IMR-90 (cell line): Measurements from ENCODE around the gene CEP20. TPM values are rescaled to one million over a fixed set of nuclear protein-coding genes. Genes with fewer than 3 reads are reported as not detected.

ENCODE experiments used
- ATAC-seq: fragments of 200-7000 bp; cut with Tn5 transposase; 2 replicates; pipeline ENCODE4 v1.9.1; 2020; ENCODE audit warnings: low read depth, mild to moderate bottlenecking, moderate library complexity
- BruUV-seq: library from RNA; stranded (reverse); fragments of 400-500 nt; replicated peaks from 2 replicates; lab custom pipeline; 2021; lab: Mats Ljungman, UMichigan
- CTCF ChIA-PET: fragments of 300-600 bp; formaldehyde crosslinking; extraction: SDS; loops from one replicate; lab custom pipeline; 2021; ENCODE audit warnings: antibody characterized with exemption; lab: Yijun Ruan, JAX
- POLR2A ChIA-PET: fragments of 300-600 bp; sonication (Branson Sonifier 250); formaldehyde crosslinking; loops from one replicate; lab custom pipeline; 2022; ENCODE audit warnings: antibody characterized with exemption; ENCODE audit not compliant: unreplicated experiment; lab: Charles Lee
- DNase-seq: peaks from one replicate; pipeline ENCODE4 v3.0.0; 2013
- H2AFZ ChIP-seq: replicated peaks from 2 replicates; pipeline ENCODE3; 2013; ENCODE audit warnings: low read length, mild to moderate bottlenecking; ENCODE audit not compliant: poor library complexity
- H2AK5ac ChIP-seq: 2 replicates; pipeline ENCODE4 v1.6.1; 2013; ENCODE audit warnings: low read depth, low read length, inconsistent platforms
- H2AK9ac ChIP-seq: replicated peaks from 2 replicates; pipeline ENCODE3; 2013; ENCODE audit warnings: mild to moderate bottlenecking, low read depth, low read length, moderate library complexity; ENCODE audit not compliant: poor library complexity
- H2BK120ac ChIP-seq: 2 replicates; pipeline ENCODE4 v1.6.1; 2013; ENCODE audit warnings: low read depth, low read length, inconsistent platforms
- H2BK15ac ChIP-seq: 3 replicates; pipeline ENCODE4 v1.6.1; 2013; ENCODE audit warnings: low read depth, low read length, inconsistent platforms
- H2BK20ac ChIP-seq: 2 replicates; pipeline ENCODE4 v1.6.1; 2013; ENCODE audit warnings: low read depth, mild to moderate bottlenecking, inconsistent platforms, low read length, moderate library complexity
- H2BK5ac ChIP-seq: 2 replicates; pipeline ENCODE4 v1.6.1; 2013; ENCODE audit warnings: mild to moderate bottlenecking, low read depth, low read length, inconsistent platforms; ENCODE audit not compliant: poor library complexity, severe bottlenecking
- H3K14ac ChIP-seq: replicated peaks from 2 replicates; pipeline ENCODE4 v1.6.1; 2013; ENCODE audit warnings: low read depth, low read length, inconsistent platforms
- H3K18ac ChIP-seq: 2 replicates; pipeline ENCODE4 v1.6.1; 2013; ENCODE audit warnings: low read depth, low read length, control low read depth
- H3K23ac ChIP-seq: 2 replicates; pipeline ENCODE4 v1.6.1; 2013; ENCODE audit warnings: low read depth, low read length, inconsistent platforms
- H3K27ac ChIP-seq: 2 replicates; pipeline ENCODE4 v1.5.1; 2013; ENCODE audit warnings: mild to moderate bottlenecking, control low read depth, low read length; ENCODE audit not compliant: insufficient read depth
- H3K27me3 ChIP-seq: 2 replicates; pipeline ENCODE4 v1.6.1; 2013; ENCODE audit warnings: low read length; ENCODE audit not compliant: control insufficient read depth, insufficient read depth
- H3K36me3 ChIP-seq: 2 replicates; pipeline ENCODE4 v1.6.1; 2013; ENCODE audit warnings: low read length, mixed read lengths; ENCODE audit not compliant: control insufficient read depth, insufficient read depth
- H3K4ac ChIP-seq: 2 replicates; pipeline ENCODE4 v1.6.1; 2013; ENCODE audit warnings: low read depth, low read length, inconsistent platforms
- H3K4me1 ChIP-seq: 2 replicates; pipeline ENCODE4 v1.6.1; 2013; ENCODE audit warnings: low read length, mixed read lengths; ENCODE audit not compliant: control insufficient read depth, insufficient read depth
- H3K4me2 ChIP-seq: 2 replicates; pipeline ENCODE4 v1.6.1; 2013; ENCODE audit warnings: low read depth, mild to moderate bottlenecking, control low read depth, low read length, moderate library complexity
- H3K4me3 ChIP-seq: 2 replicates; pipeline ENCODE4 v1.5.1; 2013; ENCODE audit warnings: low read depth, mild to moderate bottlenecking, control low read depth, low read length, moderate library complexity; ENCODE audit not compliant: insufficient read depth
- H3K56ac ChIP-seq: 2 replicates; pipeline ENCODE4 v1.6.1; 2013; ENCODE audit warnings: low read length, inconsistent platforms; ENCODE audit not compliant: insufficient read depth; ENCODE audit errors: extremely low read depth
- H3K79me1 ChIP-seq, 2 experiments: 2 replicates each; pipeline ENCODE4 v1.6.1; 2013; ENCODE audit warnings: low read length in 2 of 2, inconsistent platforms in 1 of 2, low read depth in 1 of 2
- H3K9ac ChIP-seq: 2 replicates; pipeline ENCODE4 v1.6.1; 2013; ENCODE audit warnings: low read depth, low read length, control low read depth
- H3K9me1 ChIP-seq: 2 replicates; pipeline ENCODE4 v1.6.1; 2013; ENCODE audit warnings: low read length, inconsistent platforms; ENCODE audit not compliant: insufficient read depth
- H3K9me3 ChIP-seq: 2 replicates; pipeline ENCODE4 v1.6.1; 2013; ENCODE audit warnings: low read length; ENCODE audit not compliant: control insufficient read depth, insufficient read depth
- H4K20me1 ChIP-seq: 2 replicates; pipeline ENCODE4 v1.6.1; 2013; ENCODE audit warnings: low read length, inconsistent platforms; ENCODE audit not compliant: insufficient read depth
- H4K5ac ChIP-seq: 2 replicates; pipeline ENCODE4 v1.6.1; 2013; ENCODE audit warnings: mild to moderate bottlenecking, low read depth, low read length, control low read depth
- H4K8ac ChIP-seq, 2 experiments: 2 replicates each; pipeline ENCODE4 v1.6.1; 2013; ENCODE audit warnings: low read depth in 2 of 2, low read length in 2 of 2, control low read depth in 1 of 2, inconsistent platforms in 1 of 2
- H4K91ac ChIP-seq: 2 replicates; pipeline ENCODE4 v1.6.1; 2013; ENCODE audit warnings: low read depth, low read length, inconsistent platforms; ENCODE audit not compliant: insufficient read depth
- BHLHE40 ChIP-seq: fragments of 150-350 bp; IDR thresholded peaks from 2 replicates; pipeline ENCODE4 v1.6.1; 2016; ENCODE audit warnings: mild to moderate bottlenecking, low read depth, low read length
- CEBPB ChIP-seq: IDR thresholded peaks from 2 replicates; pipeline ENCODE4 v1.6.1; 2012; ENCODE audit warnings: low read depth, low read length, improper control_type of control experiment
- CHD1 ChIP-seq: IDR thresholded peaks from 2 replicates; pipeline ENCODE4 v1.6.1; 2012; ENCODE audit warnings: low read depth, low read length, improper control_type of control experiment
- ELK1 ChIP-seq: fragments of 150-350 bp; IDR thresholded peaks from 2 replicates; pipeline ENCODE4 v1.6.1; 2016; ENCODE audit warnings: low read depth, mild to moderate bottlenecking, low read length, moderate library complexity, borderline replicate concordance
- MAFK ChIP-seq: IDR thresholded peaks from 2 replicates; pipeline ENCODE4 v1.6.1; 2012; ENCODE audit warnings: low read depth, low read length, improper control_type of control experiment
- NFE2L2 ChIP-seq: fragments of 150-350 bp; IDR thresholded peaks from 2 replicates; pipeline ENCODE4 v1.6.1; 2016; ENCODE audit warnings: low read depth, mild to moderate bottlenecking, low read length
- POLR2A ChIP-seq: IDR thresholded peaks from 2 replicates; pipeline ENCODE4 v1.6.1; 2012; ENCODE audit warnings: mild to moderate bottlenecking, low read depth, low read length
- RAD21 ChIP-seq: IDR thresholded peaks from 2 replicates; pipeline ENCODE4 v1.6.1; 2012; ENCODE audit warnings: low read length, improper control_type of control experiment
- RCOR1 ChIP-seq: IDR thresholded peaks from 2 replicates; pipeline ENCODE4 v1.6.1; 2012; ENCODE audit warnings: mild to moderate bottlenecking, low read length, improper control_type of control experiment; ENCODE audit not compliant: insufficient replicate concordance
- USF2 ChIP-seq: fragments of 150-350 bp; IDR thresholded peaks from 2 replicates; pipeline ENCODE4 v1.6.1; 2017; ENCODE audit warnings: mild to moderate bottlenecking, antibody characterized with exemption, low read length, low read depth
- WGBS, 2 experiments: methylation state at CpG; one replicate each; pipeline versions ENCODE4 v1.1.5 to v1.1.7; 2013; ENCODE audit warnings: missing lambda C conversion rate in 2 of 2; ENCODE audit not compliant: insufficient read length in 1 of 2; ENCODE audit errors: extremely low coverage in 2 of 2; 5-methylcytosine and 5-hydroxymethylcytosine counted together
- dilution Hi-C: fragments of 300-500 bp; cut with HindIII; formaldehyde crosslinking; loops from one replicate; pipeline ENCODE4 v1.14.3; 2018; ENCODE audit warnings: low sequenced_read_pairs; ENCODE audit not compliant: unreplicated experiment
- in situ Hi-C: fragments of 300-500 bp; cut with MboI; formaldehyde crosslinking; loops from 3 replicates; pipeline ENCODE4 v1.14.3; 2019; ENCODE audit warnings: low sequenced_read_pairs, inconsistent platforms, mixed read lengths
- intact Hi-C: fragments of 100-400 bp; cut with micrococcal nuclease; formaldehyde crosslinking; loops from 2 replicates; pipeline ENCODE4 v1.10.0; 2022
- polyA plus RNA-seq, 3 experiments: library from polyadenylated mRNA; depleted of rRNA; stranded (reverse); fragments of >200 nt; gene quantifications; 2 replicates each; pipeline ENCODE4 v1.2.3, GENCODE V29; 2012; ENCODE audit warnings: low replicate concordance in 1 of 3
- total RNA-seq: library from RNA; depleted of rRNA; stranded (reverse); fragments of >200 nt; gene quantifications from 2 replicates; pipeline ENCODE4 v1.2.3, GENCODE V29; 2012

CEP20 gene
- total and polyA plus RNA-seq, 2 of the 4 experiments (the other 2 are of a cell fraction) = 28.8 to 40.1 TPM

- peaks cover 8% of the 10 kb centered on the region for H3K4me1 ChIP-seq
- CTCF ChIA-PET = interaction anchor here (0.6 to 0.7 kb wide), 2 partner anchors 8 to 1776 kb away, joined by 3 to 4 read pairs; no protein-coding TSS in a partner anchor
Measured at GRCh38 chr16:15855704-15856003, 32.7 kb downstream of the CEP20 start.

More at GRCh38 chr16:15855704-15856003, 32.7 kb downstream of the CEP20 start:
- Histone ChIP-seq H3K9ac (no peak overlapping the region), H4K5ac (no peak overlapping the region), H4K8ac (no peak overlapping the region), H3K4me3 (no peak overlapping the region), H4K91ac (no peak overlapping the region), H3K27ac (no peak overlapping the region), H2AK5ac (no peak overlapping the region), H3K9me3 (no peaks in the 10 kb centered on the region), H3K27me3 (peaks cover 30% of the 10 kb centered on the region), H2AK9ac (no peak overlapping the region), H3K4me2 (no peak overlapping the region), H3K14ac (no peak overlapping the region), H2BK5ac (no peak overlapping the region), H2BK15ac (no peak overlapping the region), H2BK120ac (no peak overlapping the region), H3K79me1 (no peaks in the 10 kb centered on the region), H3K4ac (no peak overlapping the region), H2BK20ac (no peak overlapping the region), H3K56ac (no peak overlapping the region), H3K36me3 (no peaks in the 10 kb centered on the region), H3K9me1 (no peaks in the 10 kb centered on the region; the same call in 1 of the 2 replicates), H4K20me1 (no peaks in the 10 kb centered on the region), H3K23ac (no peak overlapping the region), H3K18ac (no peak overlapping the region), H2AFZ (no peak overlapping the region)
- BruUV-seq = no TSS peak
- dilution Hi-C loops = no loop called here
- intact Hi-C loops = no loop called here
- ATAC-seq = no peak
- no CpG with 5 or more reads among the region's 5 CpGs for WGBS, 2 experiments
- TF ChIP-seq CHD1 (no peak), MAFK (no peak), RAD21 (no peak), RCOR1 (no peak), NFE2L2 (no peak), POLR2A (no peak), BHLHE40 (no peak), ELK1 (no peak), USF2 (no peak), CEBPB (no peak)
- in situ Hi-C loops = no loop called here
- POLR2A ChIA-PET = no interaction called here
- DNase-seq = no peak
